Activated CD4-positive, alpha-beta T cell treated with anti-CD3 and anti-CD28 coated beads for 24 hours (primary cell): Measurements from ENCODE around the gene COPS7B.

Source experiments
- DNase-seq, 2 donors: peaks; one replicate each; pipeline ENCODE4 v3.0.0-alpha.2; 2020; ENCODE audit warnings: low read depth in 2 of 2

Gene COPS7B

DNA sequence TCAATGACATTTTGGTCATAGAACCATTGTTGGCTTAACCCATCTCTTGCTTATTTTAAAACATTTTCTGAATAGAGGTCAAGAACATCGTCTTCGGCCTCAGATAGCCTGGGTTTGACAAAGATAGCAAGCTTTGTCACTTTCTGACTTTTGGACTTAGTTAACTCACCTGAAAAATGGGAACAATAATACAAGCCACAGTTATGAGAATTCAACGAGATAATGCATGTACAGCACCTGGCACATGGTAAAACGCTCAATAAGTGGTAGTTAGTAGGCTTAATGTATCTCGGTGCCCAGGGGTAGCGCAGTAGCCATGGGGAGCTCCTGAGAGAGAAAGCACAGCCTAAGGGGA is 446 bp upstream of the COPS7B start:
- no peak for DNase-seq

DNA sequence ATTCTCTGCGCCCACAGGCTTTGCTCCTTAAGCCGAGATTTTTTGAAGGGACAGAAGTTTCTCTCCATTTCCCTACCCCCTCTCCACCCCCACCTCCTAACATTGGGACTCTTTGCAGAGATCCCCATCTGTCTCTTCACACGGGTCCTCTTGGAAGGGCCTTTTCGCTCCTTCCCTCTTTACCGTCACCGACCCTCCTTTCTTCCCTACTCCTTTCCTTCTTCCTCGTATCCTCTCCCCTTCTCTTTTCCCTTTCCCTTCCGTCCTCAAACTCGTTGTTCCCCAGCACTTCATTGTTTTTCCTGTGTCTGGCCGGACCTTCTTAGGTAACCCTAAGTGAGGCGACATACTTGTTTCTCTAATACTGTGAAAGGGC is 660 bp downstream of the COPS7B start:
- DNase-seq: no peak

DNA sequence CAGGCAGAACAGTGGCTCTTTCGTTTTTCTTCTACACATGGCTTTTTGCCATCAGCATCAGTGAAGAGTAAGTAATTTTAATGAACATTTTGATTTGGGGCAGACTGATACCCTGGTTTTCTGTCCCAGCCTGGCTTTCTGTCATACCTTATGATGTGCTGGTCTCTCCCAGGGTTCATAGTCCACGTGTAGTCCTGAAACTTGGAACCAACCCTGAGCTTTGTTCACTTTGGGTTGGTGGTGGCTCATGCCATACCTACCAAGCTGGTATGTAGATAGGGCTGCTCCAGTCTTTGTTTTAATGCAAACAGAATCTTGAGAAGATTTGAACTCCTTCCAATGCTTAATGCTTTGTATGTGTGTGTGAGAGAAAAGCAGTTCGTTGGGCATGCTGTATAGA is 4.9 kb downstream of the COPS7B start:
- DNase-seq: no peak

DNA sequence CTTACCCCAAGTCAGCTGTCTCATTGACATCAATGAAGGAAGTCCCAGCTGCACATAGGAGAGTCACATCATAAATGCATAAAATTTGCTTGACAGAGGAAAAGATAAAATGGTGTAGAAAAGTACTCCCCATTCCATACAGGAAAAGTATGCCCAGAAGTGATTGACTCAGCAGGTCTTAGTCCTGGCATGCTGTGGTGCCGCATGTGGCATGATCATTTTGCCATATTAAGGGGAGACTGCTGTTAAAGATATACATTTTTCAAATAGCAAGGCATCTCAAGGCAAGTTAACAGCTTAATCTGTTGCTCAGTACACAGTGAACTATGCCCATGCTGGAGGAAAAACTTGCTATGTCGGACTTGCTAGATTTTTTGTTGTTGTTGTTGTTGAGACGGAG is 8.1 kb downstream of the COPS7B start:
- DNase-seq: no peak

DNA sequence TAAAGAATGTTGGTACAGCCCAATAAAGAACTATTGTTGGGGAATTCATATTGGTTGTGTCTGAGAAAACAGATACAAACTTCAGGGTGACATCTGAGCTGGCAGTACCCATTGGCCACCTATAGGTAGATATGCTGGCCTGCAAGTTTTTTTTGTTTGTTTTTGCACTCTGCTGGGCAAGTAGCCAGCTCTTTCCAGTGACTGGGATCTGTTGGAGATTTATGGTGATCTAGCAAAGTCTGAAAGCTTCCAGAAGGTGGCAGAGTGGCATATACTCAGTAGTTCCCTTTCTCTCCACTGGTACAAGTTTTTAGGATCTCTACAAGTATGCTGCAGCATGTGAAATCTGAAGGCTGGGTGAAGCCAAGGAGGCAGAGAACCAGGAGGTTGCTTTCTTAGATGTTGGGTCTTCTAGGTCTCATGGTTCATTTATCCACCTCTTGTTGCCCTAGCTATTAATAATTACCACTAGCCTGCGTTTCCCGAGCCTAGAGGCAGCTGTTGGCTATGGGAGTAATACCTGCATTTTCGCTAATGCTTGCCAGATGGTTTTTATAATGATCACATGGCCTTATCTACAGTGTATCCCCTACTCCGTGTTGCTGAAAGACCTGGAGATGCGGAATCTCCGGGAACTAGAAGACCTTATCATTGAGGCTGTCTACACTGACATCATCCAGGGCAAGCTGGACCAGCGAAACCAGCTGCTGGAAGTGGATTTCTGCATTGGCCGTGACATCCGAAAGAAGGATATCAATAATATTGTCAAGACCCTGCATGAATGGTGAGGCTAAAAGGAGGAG is 9.5 kb downstream of the COPS7B start:
- no peak for DNase-seq

DNA sequence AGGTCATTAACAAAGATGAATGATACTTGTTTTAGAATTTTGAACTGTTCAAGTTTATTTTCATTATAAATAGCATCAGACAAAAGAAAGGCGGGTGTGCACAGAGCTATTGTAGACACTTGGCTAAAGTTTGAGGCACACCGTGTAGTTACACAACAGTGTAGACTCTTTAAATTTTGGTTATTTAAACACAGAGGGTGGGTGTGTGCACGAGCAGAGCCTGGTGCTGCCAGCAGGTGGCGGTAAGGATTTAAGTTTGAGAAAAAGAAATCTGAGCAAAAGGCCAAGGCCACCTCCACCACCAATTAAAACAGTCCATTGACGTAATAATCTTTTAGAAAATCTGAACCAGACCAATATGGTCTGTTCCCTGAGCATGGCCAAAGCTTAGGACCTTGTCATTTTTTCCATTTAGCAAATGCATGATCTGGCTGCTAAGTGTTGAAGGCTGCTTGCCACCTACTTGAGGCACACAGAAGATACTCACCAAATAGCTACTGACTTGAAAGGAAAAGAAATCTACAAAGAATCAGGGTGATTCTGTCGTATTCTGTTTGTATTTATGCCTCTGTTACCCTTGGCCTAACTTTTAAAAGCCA is 14.3 kb downstream of the COPS7B start:
- DNase-seq: peak; percentile 15 to 38

DNA sequence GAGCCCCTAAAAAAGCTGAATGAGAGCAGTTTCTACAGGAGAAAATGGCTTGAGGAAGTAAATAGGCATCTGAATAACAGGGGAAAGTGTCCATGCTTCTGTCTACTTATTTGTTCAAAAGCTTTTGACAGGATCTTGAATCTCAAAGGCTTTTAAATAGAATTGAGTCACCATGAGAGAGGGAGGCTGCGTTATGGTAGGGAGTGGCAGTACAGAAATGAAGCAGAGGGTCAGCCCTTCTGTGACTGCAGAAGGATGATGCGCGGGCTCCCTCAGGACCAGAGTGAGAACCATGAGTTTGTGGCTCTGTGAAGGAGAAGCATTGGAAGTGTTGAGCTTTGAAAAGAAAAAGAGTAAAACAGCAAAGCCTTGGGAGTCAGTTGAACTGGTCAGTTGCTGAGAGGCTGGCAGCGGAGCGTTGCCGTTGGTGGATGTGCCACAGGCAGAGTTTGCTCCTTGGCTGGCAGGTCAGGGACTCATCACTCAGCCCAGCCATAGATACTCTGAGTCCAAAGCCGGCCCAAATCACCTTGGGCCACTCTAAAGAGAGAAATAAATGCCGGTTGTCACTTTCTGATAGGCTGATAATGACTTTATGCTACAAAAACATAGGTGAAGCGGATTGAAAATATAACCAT is 17.4 kb downstream of the COPS7B start:
- DNase-seq: no peak

DNA sequence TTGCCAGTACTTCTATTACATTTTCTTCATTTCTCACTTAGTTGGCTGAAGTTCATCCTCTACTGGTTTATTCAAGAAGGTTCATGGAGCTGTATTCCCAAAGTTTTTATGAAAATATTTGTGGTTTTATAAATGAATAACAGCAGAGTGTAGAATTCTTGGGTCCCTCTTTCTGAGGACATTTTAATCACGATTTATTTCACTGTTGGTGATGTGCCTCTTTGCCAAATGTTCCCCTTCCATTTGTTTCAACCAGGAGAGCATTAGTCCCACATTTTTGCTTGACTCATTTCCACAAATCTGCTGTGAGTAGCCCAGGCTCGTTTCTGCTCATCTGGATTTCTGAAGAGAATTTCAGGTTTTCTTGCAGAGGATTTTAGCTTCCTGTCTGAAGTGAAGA is 20.8 kb downstream of the COPS7B start:
- no peak for DNase-seq

DNA sequence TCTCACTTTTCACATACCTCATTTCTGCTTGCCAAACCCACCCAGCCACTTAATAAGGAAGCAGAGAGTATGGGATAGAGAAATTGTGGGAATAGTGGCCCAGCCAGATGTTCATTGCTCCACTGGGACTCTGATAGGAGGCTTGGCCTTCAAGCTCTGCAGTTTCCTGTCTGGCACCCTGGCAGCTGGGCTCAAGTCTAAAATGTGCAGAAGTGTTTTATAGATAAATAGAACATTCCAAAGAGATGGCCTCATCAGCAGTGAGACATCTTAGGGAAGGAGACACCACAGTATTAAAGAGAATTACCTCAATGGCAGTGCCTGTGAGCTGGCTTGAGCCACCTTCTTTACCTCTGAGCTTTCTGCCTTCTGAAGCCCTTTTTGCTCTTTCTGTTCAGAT is 24.7 kb downstream of the COPS7B start:
- no peak for DNase-seq

DNA sequence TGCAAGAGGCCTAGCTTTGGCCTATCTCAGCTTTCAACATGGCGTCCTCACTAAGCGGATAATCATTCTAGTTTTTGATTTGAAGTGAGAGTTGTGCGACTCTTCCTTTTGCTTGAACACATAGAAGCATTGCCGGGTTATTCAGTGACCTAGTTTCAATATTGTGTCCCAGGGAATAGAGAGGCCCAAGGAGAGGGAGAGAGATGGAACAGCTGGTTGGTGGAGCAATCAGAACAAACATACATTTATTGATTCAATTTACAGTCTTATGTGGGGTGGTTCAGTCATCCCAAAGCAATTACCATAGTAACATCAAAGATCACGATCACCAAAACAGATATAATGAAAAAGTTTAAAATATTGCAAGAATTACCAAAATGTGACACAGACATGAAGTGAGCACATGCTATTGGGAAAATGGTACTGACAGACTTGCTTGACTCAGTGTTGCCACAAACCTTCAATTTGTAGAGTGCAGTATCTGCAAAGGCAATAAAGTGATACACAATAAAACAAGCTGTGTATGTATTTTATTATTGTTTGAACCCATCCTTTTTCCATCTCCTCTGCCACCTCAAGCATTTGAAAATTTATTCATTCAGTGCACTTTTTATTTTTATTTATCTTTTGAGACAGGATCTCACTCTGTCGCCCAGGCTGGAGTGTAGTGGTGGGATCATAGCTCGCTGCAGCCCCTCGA is 30.2 kb downstream of the COPS7B start:
- no peak for DNase-seq

DNA sequence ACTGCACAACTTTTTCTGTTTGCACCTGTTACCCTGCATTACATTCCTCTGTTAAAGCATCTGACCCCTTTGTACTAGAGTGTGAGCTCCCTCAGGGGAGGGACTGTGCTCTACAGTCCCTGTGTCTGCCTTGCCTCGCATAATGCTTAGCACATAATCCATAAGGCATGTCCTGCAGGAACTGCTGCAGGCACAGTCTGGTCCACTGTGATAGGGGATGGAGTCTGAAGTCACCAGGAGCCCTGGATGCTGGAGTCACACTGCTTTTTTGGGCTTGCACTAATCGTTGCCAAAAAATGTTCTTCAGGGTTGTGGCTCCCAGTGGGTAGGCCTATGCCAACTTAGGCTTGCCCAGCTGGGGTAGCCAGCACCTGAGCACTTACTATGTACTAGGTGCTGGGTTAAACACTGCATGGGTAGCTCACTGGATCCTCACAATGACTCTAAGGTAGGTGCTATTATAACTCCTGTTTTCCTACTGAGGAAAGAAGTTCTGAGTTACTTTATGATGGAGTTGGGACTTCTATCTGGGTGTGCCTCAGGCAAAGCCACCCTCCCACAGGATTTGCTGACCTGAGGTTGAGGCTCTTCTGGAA is 33.3 kb downstream of the COPS7B start:
- no peak for DNase-seq

DNA sequence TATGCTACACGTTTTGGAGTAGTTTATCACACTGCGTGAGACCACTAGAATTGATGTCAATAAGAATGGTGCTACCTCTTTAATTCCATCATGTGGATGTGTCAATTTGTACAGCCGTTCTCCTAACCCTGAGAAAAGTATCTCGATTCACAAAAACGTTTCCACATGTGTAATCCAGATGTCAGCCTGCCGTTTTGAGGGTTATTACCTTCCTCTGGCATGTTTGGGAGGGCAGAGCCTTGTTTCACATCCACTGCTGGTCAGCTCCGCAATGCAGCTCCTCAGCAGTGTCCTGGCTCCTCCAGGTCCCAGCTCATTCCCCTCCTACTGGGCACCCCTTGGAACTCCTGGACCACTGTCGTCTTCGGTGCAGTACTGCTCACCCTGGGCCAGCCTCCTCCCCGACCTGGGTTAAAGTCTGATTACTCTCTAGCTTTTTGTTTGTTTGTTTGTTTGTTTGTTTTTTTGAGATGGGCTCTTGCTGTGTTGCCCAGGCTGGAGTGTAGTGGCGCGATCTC is 34.6 kb downstream of the COPS7B start:
- DNase-seq: no peak

DNA sequence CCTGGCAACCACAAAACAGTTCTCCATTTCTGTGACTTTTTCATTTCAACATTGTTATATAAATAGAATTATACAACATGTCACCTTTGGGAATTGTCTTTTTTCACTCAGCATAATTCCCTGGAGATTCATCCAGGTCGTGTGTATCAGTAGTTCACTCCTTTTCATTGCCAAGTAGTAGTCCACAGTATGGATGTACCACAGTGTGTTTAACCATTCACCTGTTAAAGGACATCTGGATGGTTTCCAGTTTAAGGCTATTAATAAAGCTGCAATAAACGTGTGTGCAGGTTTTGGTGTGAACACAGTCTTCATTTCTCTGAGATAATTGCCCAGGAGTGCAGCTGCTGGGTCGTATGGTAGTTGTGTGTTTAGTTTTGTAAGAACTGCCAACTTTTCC is 35.7 kb downstream of the COPS7B start:
- DNase-seq: no peak

DNA sequence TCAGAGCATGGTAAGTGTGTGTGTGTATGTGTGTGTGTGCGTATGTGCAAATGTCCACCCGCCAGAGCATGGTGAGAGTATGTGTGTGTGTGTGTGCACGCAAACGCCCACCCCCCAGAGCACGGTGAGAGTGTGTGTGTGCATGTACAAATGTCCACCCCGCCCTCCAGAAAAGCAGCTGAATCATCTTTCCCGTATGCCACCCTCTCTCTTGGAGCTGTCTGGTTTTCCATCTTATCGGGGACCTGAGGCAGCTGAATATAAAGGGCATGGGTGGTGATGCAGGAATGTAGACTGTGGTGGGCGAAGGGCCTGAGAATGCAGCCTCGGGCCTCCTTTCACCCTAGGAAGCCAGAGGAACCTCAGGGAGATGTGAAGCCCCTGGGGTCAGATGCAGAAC is 66.9 kb downstream of the COPS7B start:
- no peak for DNase-seq

DNA sequence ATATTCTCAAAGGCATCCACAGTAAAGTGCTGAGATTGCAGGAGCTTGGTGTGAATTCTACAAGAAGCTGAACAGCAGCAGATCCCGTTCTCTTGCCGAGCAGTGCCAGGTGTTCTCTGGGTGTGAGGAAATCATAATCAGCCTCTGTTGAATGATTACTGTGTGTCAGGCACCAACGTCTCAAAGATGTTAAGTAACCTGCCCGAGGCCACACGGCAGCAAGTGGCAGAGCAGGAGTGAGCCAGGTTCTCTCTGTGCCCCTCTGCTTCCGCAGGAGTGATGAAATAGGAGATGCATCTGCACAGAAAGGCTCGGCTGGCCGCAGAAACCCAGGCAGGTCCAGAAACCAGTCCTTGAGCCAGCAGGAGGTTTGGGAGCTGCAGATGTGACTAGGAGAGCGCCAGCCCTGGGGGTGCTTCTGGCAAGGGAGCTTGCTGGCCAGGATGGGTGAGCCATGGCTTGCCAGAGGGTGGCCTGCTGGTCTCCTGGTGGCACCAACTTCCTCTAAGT is 68.4 kb downstream of the COPS7B start:
- no peak for DNase-seq

DNA sequence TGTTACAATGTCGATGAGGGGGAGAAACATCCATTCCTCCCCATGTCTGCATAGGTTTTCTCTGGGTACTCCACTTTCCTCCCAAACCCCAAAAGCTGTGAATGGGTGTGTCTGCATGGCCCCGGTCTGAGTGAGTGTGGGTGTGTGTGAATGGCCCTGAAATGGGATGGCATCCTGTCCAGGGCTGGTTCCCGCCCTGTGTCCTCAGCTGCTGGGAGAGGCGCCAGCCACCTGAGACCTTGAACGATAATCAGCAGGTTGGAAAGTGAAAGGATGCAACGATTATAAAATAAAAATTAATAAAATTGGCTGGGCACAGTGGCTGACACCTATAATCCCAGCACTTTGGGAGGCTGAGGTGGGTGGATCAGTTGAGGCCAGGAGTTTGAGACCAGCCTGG is 70.7 kb downstream of the COPS7B start:
- DNase-seq: no peak
